Astrocyte of the cerebellum (primary cell): ENCODE results near the gene RNF220.
A peak's percentile ranks its signal among the peaks of the same experiment; 100 is the strongest.

Experiments used
- DNase-seq: peaks from one replicate; pipeline ENCODE4 v3.0.0-alpha.2; 2011; ENCODE audit warnings: low read depth
- H3K4me3 ChIP-seq: 2 replicates; pipeline ENCODE4 v1.5.1; 2011; ENCODE audit warnings: mild to moderate bottlenecking, low read depth, low read length, moderate library complexity
- CTCF ChIP-seq: IDR thresholded peaks from 2 replicates; pipeline ENCODE4 v1.5.1; 2012; ENCODE audit warnings: low read length, low read depth, moderate library complexity, mild to moderate bottlenecking; ENCODE audit errors: missing control alignments
- in situ Hi-C: cut with HindIII; loops from 2 replicates; pipeline ENCODE4 v1.10.0; 2017; ENCODE audit warnings: low sequenced_read_pairs

The RNF220 gene

GRCh38 chr1:44604157-44604955 lies 199.3 kb downstream of the RNF220 start:
- no peak for DNase-seq
- no peak for TF ChIP-seq CTCF
- in situ Hi-C loops = no loop called here
- H3K4me3 ChIP-seq = no peak overlapping the region

- in situ Hi-C loops = no loop called here
- TF ChIP-seq CTCF = no peak
- no peak for DNase-seq
- no peak overlapping the region for H3K4me3 ChIP-seq
These were observed 201.0 kb downstream of the RNF220 start for GRCh38 chr1:44605914-44606615.

GRCh38 chr1:44606701-44607281 lies 201.7 kb downstream of the RNF220 start:
- H3K4me3 ChIP-seq = no peak overlapping the region
- in situ Hi-C loops = no loop called here
- DNase-seq = no peak
- TF ChIP-seq CTCF = no peak

GRCh38 chr1:44608141-44608540 lies 203.1 kb downstream of the RNF220 start:
- no peak for DNase-seq
- H3K4me3 ChIP-seq = no peak overlapping the region
- TF ChIP-seq CTCF = peak; percentile 16
- in situ Hi-C loops = no loop called here

GRCh38 chr1:44609412-44609767 lies 204.3 kb downstream of the RNF220 start:
- TF ChIP-seq CTCF = peak; percentile 58
- in situ Hi-C loops = no loop called here
- DNase-seq = no peak
- no peak overlapping the region for H3K4me3 ChIP-seq

- H3K4me3 ChIP-seq = no peak overlapping the region
- in situ Hi-C loops = no loop called here
- TF ChIP-seq CTCF = no peak
- no peak for DNase-seq
These were observed 204.9 kb downstream of the RNF220 start for GRCh38 chr1:44609768-44610526.
